GM23248 (cell line): Measurements from ENCODE around the gene INPP5A.

Experiments
- EZH2 ChIP-seq: fragments of 200-600 bp; sonication (generic); IDR thresholded peaks from 2 replicates; pipeline ENCODE4 v1.6.1; 2018; ENCODE audit warnings: antibody characterized with exemption, mild to moderate bottlenecking; ENCODE audit not compliant: insufficient read depth, poor library complexity, severe bottlenecking
- EZH2phosphoT487 ChIP-seq: fragments of 200-600 bp; sonication (generic); IDR thresholded peaks from 2 replicates; pipeline ENCODE4 v1.6.1; 2018; ENCODE audit warnings: antibody characterized with exemption, moderate library complexity, mild to moderate bottlenecking, low read depth; ENCODE audit not compliant: insufficient read depth

DNA sequence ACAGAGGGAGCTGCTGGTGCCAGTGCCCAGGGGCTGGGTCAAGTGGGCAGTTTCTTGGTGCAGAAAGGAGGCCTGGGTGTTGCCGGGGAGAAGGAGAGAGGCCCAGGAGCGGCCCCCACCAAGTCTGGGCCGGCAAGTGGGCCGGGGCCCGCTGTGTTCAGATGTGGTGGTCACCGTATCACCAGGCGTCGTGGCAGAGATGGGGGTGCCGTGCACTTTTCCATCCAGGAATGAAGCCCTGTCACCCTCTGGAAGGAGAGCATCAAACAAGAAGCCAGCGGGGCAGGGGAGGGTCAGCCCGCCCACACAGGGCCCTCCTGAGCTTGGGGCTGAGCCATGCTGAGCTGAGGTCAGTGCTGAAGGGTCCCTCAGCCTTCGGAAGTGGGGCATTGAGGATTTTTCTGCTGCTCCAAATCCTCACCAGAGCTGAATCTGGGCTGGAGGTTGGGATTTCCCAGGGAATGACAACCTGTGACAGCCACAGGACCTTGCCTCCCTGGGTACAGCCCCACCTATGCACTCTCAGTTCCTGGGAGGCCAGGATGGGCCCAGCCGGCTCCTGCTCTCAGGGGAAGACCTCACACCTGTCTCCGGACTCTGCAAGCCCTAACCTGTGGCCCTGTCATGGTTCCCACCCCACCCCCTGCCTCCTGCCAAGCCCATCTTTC is 27.9 kb upstream of the INPP5A start:
- TF ChIP-seq EZH2 (no peak), EZH2phosphoT487 (no peak)
